Naive B cell (primary cell): Measurements from ENCODE around the gene MYH14. TPM values are rescaled to one million over a fixed set of nuclear protein-coding genes. Genes with fewer than 3 reads are reported as not detected.

Experiments used
- ATAC-seq, 2 donors: fragments of 150-1000 bp; cut with Tn5 transposase; 2 replicates each; pipeline ENCODE4 v1.10.0; 2021; ENCODE audit warnings: low read depth in 2 of 2, mild to moderate bottlenecking in 2 of 2, moderate library complexity in 2 of 2
- DNase-seq: peaks from one replicate; pipeline ENCODE4 v3.0.0; 2022
- H3K27ac Mint-ChIP-seq, 6 donors: one replicate each; pipeline ENCODE4 v1.8.0; 2020 to 2022; ENCODE audit warnings: mild to moderate bottlenecking in 6 of 6, mixed read lengths in 6 of 6, moderate library complexity in 5 of 6, inconsistent platforms in 2 of 6
- H3K27me3 Mint-ChIP-seq, 3 donors: one replicate each; pipeline ENCODE4 v1.8.0; 2021 to 2022; ENCODE audit warnings: mixed read lengths in 3 of 3, mild to moderate bottlenecking in 1 of 3
- H3K36me3 Mint-ChIP-seq, 2 donors: one replicate each; pipeline ENCODE4 v1.8.0; 2020 to 2022; ENCODE audit warnings: mixed read lengths in 2 of 2, inconsistent platforms in 1 of 2, mild to moderate bottlenecking in 1 of 2
- H3K4me1 Mint-ChIP-seq, 3 donors: one replicate each; pipeline ENCODE4 v1.8.0; 2020 to 2022; ENCODE audit warnings: mixed read lengths in 3 of 3, inconsistent platforms in 1 of 3, mild to moderate bottlenecking in 1 of 3, moderate library complexity in 1 of 3
- H3K4me3 Mint-ChIP-seq, 8 donors: one replicate each; pipeline ENCODE4 v1.8.0; 2020 to 2022; ENCODE audit warnings: mild to moderate bottlenecking in 8 of 8, mixed read lengths in 8 of 8, moderate library complexity in 8 of 8, inconsistent platforms in 2 of 8
- H3K9me3 Mint-ChIP-seq, 7 donors: one replicate each; pipeline ENCODE4 v1.8.0; 2020 to 2022; ENCODE audit warnings: mixed read lengths in 7 of 7, mild to moderate bottlenecking in 5 of 7, inconsistent platforms in 2 of 7, moderate library complexity in 1 of 7
- polyA plus RNA-seq, 6 donors: library from polyadenylated mRNA; unstranded; fragments of 300-500 nt; fragmentation: Illumina TruSeq; gene quantifications; one replicate each; pipeline ENCODE4 v1.2.3, GENCODE V29; 2021; ENCODE audit warnings: low read depth in 6 of 6

Gene MYH14
- polyA plus RNA-seq, 6 donors from 2014 or later, result not detected

DNA sequence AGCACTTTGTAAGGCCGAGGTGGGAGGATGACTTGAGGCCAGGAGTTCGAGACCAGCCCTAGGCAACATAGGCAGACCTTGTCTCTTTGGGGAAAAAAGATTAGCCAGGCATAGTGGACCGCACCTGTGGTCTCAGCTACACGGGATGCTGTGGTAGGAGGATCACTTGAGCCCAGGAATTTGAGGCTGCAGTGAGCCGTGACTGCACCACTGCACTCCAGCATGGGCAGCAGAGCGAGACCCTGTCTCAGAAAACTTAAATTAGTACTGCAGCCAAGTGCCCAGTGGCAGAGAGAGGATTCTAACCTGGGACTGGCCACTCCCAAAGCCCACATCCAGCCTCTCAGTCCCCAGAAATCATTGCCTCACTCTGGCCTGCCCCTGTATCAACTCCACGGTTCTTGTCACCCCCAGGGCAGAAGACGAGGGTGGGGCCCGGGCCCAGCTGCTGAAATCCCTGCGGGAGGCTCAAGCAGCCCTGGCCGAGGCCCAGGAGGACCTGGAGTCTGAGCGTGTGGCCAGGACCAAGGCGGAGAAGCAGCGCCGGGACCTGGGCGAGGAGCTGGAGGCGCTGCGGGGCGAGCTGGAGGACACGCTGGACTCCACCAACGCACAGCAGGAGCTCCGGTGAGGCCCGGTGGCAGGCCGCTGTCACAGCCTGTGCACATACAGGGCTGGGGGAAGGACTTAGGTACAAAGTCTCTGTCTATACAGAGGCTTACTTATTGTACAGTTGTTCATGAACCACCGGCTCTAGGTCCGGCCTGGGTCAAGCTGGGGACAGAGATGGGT, 72.4 kb downstream of the MYH14 start:
- Mint-ChIP-seq H3K9me3 (peaks cover 0 to 4% (median 0%) of the 10 kb centered on the region in 7 donors), H3K27ac (no peak overlapping the region), H3K27me3 (peaks cover 0 to 42% (median 40%) of the 10 kb centered on the region in 3 donors), H3K36me3 (no peaks in the 10 kb centered on the region), H3K4me1 (peaks cover 0 to 10% (median 2%) of the 10 kb centered on the region in 3 donors), H3K4me3 (no peak overlapping the region)
- ATAC-seq (no peak), DNase-seq (no peak)

- Mint-ChIP-seq H3K36me3 (no peaks in the 10 kb centered on the region), H3K4me1 (peaks cover 0 to 11% (median 2%) of the 10 kb centered on the region in 3 donors), H3K27ac (no peak overlapping the region), H3K4me3 (no peak overlapping the region), H3K9me3 (peaks cover 0 to 4% (median 0%) of the 10 kb centered on the region in 7 donors), H3K27me3 (peaks cover 0 to 44% (median 37%) of the 10 kb centered on the region in 3 donors)
- DNase-seq, result no peak
- ATAC-seq, result no peak
Measured at GRCh38 chr19:50276370-50277063, 73.1 kb downstream of the MYH14 start.

GRCh38 chr19:50277966-50278580, 74.7 kb downstream of the MYH14 start:
- Mint-ChIP-seq H3K36me3 (no peaks in the 10 kb centered on the region), H3K4me3 (no peak overlapping the region), H3K4me1 (peaks cover 0 to 5% (median 0%) of the 10 kb centered on the region in 3 donors), H3K9me3 (peaks cover 0 to 2% (median 0%) of the 10 kb centered on the region in 7 donors), H3K27me3 (peaks cover 0 to 36% (median 28%) of the 10 kb centered on the region in 3 donors), H3K27ac (no peak overlapping the region)
- no peak for ATAC-seq
- DNase-seq, result no peak

DNA sequence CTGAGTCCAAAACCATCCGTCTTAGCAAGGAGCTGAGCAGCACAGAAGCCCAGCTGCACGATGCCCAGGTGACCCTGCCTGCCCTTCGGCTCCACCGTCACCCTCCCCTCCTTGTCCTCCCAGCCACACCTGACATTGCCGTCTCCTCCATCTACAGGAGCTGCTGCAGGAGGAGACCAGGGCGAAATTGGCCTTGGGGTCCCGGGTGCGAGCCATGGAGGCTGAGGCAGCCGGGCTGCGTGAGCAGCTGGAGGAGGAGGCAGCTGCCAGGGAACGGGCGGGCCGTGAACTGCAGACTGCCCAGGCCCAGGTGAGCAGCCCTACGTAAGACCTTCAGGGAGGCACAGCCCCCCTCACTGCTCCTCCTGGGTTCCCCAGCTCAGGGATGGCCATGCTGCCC, 76.7 kb downstream of the MYH14 start:
- peaks cover 2 to 4% of the 10 kb centered on the region in 2 donors for H3K36me3 Mint-ChIP-seq

GRCh38 chr19:50280983-50281382, 77.6 kb downstream of the MYH14 start:
- peaks cover 0 to 5% (median 0%) of the 10 kb centered on the region in 3 donors for H3K4me1 Mint-ChIP-seq
- H3K9me3 Mint-ChIP-seq, result peaks cover 4 to 17% (median 10%) of the 10 kb centered on the region in 7 donors
- ATAC-seq (no peak), DNase-seq (no peak)
- H3K36me3 Mint-ChIP-seq, result peaks cover 4 to 13% of the 10 kb centered on the region in 2 donors
- no peak overlapping the region for H3K4me3 Mint-ChIP-seq
- H3K27ac Mint-ChIP-seq, result no peak overlapping the region
- H3K27me3 Mint-ChIP-seq, result peaks cover 0 to 31% (median 23%) of the 10 kb centered on the region in 3 donors

More for the DNA sequence above, 76.7 kb downstream of the MYH14 start:
- Mint-ChIP-seq H3K4me3 (no peak overlapping the region), H3K27ac (peak overlapping the region in 1 of 6 donors; percentile 15), H3K27me3 (peaks cover 0 to 34% (median 29%) of the 10 kb centered on the region in 3 donors), H3K9me3 (peaks cover 0 to 8% (median 3%) of the 10 kb centered on the region in 7 donors), H3K4me1 (peaks cover 0 to 5% (median 0%) of the 10 kb centered on the region in 3 donors)
- DNase-seq (no peak), ATAC-seq (no peak)

GRCh38 chr19:50281491-50281890, 78.1 kb downstream of the MYH14 start:
- Mint-ChIP-seq H3K9me3 (peaks cover 9 to 20% (median 14%) of the 10 kb centered on the region in 7 donors), H3K36me3 (peaks cover 4 to 18% of the 10 kb centered on the region in 2 donors), H3K4me1 (peaks cover 0 to 5% (median 0%) of the 10 kb centered on the region in 3 donors), H3K27ac (peak overlapping the region in 1 of 6 donors; percentile 21), H3K27me3 (peaks cover 0 to 28% (median 23%) of the 10 kb centered on the region in 3 donors), H3K4me3 (no peak overlapping the region)
- DNase-seq (no peak), ATAC-seq (no peak)

DNA sequence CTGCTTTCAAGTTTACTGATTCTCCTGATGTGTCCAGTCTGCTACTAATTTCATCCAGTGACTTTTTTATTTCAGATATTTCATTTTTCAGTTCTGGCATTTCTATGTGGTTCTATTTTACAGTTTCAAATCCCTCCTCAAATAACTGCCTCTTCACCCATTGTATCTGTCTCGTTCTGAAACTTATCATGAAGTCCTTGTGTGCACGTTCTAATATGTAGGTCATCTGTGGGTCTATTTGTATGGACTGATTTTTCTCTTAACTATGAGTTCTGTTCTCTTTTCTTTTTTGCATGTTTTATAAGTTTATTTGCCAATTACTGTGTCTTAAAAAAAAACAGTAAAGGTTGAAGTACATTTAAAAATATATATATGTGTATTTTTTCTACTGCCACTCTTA, 82.4 kb downstream of the MYH14 start:
- no peak overlapping the region for H3K4me3 Mint-ChIP-seq
- DNase-seq (no peak), ATAC-seq (no peak)
- H3K27ac Mint-ChIP-seq, result no peak overlapping the region
- H3K4me1 Mint-ChIP-seq, result peaks cover 0 to 4% (median 0%) of the 10 kb centered on the region in 3 donors
- peaks cover 10 to 55% (median 47%) of the 10 kb centered on the region in 3 donors for H3K27me3 Mint-ChIP-seq
- peaks cover 4 to 51% of the 10 kb centered on the region in 2 donors for H3K36me3 Mint-ChIP-seq
- peaks cover 27 to 44% (median 38%) of the 10 kb centered on the region in 7 donors for H3K9me3 Mint-ChIP-seq

GRCh38 chr19:50286443-50286842, 83.0 kb downstream of the MYH14 start:
- DNase-seq (no peak), ATAC-seq (no peak)
- Mint-ChIP-seq H3K9me3 (peaks cover 27 to 44% (median 38%) of the 10 kb centered on the region in 7 donors), H3K36me3 (peaks cover 4 to 51% of the 10 kb centered on the region in 2 donors), H3K4me3 (no peak overlapping the region), H3K27ac (no peak overlapping the region), H3K4me1 (peaks cover 0 to 4% (median 0%) of the 10 kb centered on the region in 3 donors), H3K27me3 (peaks cover 10 to 61% (median 49%) of the 10 kb centered on the region in 3 donors)

DNA sequence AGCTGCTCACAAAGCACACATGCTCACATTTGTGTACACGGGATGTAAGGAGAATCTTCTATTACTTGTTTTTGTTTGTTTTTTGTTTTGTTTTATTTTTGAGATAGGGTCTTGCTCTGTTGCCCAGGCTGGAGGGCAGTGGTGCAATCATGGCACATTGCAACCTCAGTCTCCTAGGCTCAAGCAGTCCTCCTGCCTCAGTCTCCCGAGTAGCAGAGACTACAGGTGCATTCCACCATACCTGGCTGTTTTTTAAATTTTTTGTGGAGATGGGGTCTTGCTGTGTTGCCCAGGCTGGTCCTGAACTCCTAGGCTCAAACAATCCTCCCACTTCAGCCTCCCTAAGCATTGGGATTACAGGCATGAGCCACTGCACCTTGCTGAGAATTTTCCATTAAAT, 83.9 kb downstream of the MYH14 start:
- ATAC-seq (no peak), DNase-seq (no peak)
- H3K9me3 Mint-ChIP-seq, result peaks cover 27 to 44% (median 38%) of the 10 kb centered on the region in 7 donors

GRCh38 chr19:50288954-50289353, 85.5 kb downstream of the MYH14 start:
- Mint-ChIP-seq H3K36me3 (peaks cover 4 to 69% of the 10 kb centered on the region in 2 donors), H3K4me1 (peaks cover 0 to 9% (median 0%) of the 10 kb centered on the region in 3 donors), H3K27ac (no peak overlapping the region), H3K27me3 (peaks cover 15 to 86% (median 72%) of the 10 kb centered on the region in 3 donors), H3K9me3 (peaks cover 27 to 44% (median 38%) of the 10 kb centered on the region in 7 donors), H3K4me3 (no peak overlapping the region)
- no peak for ATAC-seq
- no peak for DNase-seq

More for the DNA sequence above, 83.9 kb downstream of the MYH14 start:
- H3K27me3 Mint-ChIP-seq, result peaks cover 10 to 70% (median 56%) of the 10 kb centered on the region in 3 donors
- H3K4me3 Mint-ChIP-seq, result no peak overlapping the region
- H3K4me1 Mint-ChIP-seq, result peaks cover 0 to 4% (median 0%) of the 10 kb centered on the region in 3 donors
- H3K36me3 Mint-ChIP-seq, result peaks cover 4 to 53% of the 10 kb centered on the region in 2 donors
- no peak overlapping the region for H3K27ac Mint-ChIP-seq

GRCh38 chr19:50290011-50290410, 86.6 kb downstream of the MYH14 start:
- Mint-ChIP-seq H3K27ac (peak overlapping the region in 1 of 6 donors; percentile 54), H3K36me3 (peaks cover 3 to 68% of the 10 kb centered on the region in 2 donors), H3K27me3 (peaks cover 18 to 90% (median 74%) of the 10 kb centered on the region in 3 donors), H3K4me3 (no peak overlapping the region), H3K4me1 (peaks cover 0 to 9% (median 0%) of the 10 kb centered on the region in 3 donors), H3K9me3 (peaks cover 26 to 41% (median 35%) of the 10 kb centered on the region in 7 donors)
- DNase-seq (no peak), ATAC-seq (no peak)

- DNase-seq (no peak), ATAC-seq (no peak)
- peaks cover 0 to 60% of the 10 kb centered on the region in 2 donors for H3K36me3 Mint-ChIP-seq
- H3K4me1 Mint-ChIP-seq, result peaks cover 0 to 9% (median 0%) of the 10 kb centered on the region in 3 donors
- H3K27me3 Mint-ChIP-seq, result peaks cover 18 to 86% (median 70%) of the 10 kb centered on the region in 3 donors
- no peak overlapping the region for H3K27ac Mint-ChIP-seq
- peaks cover 22 to 35% (median 29%) of the 10 kb centered on the region in 7 donors for H3K9me3 Mint-ChIP-seq
- no peak overlapping the region for H3K4me3 Mint-ChIP-seq
Measured at GRCh38 chr19:50290775-50291174, 87.4 kb downstream of the MYH14 start.
